Measurements from ENCODE around the gene EIF2B5.

The EIF2B5 gene

DNA sequence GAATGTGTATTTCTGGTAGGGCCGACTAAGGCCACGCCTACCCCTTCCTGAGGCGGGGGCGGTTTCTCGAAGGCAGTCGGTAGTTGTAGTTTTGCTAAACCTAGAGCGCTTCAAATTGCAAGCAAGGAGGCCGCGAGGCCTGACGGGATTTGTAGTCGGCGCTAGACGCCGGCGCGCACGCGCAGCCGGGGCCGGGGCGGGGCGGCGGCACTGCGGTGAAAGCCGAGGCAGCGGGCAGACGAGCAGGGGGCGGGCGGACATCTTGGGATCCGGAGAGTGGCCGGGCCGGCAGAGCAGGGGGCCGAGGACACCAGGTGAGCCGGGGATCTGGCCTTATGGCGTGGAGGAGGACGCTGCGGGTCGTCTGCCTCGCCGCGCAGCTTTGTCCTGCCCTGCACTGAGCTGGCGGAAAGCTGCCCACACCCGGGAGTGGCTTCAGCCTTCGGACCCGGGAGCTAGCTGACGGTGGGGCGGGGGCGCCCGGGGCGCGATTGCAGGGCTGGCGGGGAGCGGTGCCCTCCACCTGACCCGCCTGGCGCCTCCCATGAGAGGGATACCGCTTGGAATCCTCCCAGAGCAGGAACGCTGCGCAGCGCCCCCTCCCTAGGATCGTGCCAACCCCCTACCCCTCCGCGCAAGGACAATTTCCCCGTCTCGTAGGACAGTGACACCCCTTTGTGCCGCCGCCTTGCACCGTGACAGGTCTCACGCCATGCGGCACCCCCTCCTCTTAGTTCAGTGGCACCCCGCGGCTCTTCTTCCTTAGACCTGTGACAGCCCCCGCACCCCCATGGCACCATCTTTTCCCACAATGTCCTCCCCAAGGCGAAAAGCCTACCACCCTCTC is 39.7 kb downstream of the EIF2B5 start, which contains the start of gene AP2M1:
AP2M1 (plus strand) TSS at position 210 of the 847 bp plus-strand sequence. CDS start 2,139 bp downstream, outside the sequence.
- DNase-seq (ENCODE audit: low read depth) = peak; percentile 99

- no peak for DNase-seq (ENCODE audit: low read depth)
These were observed 40.3 kb downstream of the EIF2B5 start for GRCh38 chr3:184175506-184175905.

GRCh38 chr3:184175981-184176376 is 40.8 kb downstream of the EIF2B5 start:
- peak; percentile 21 for DNase-seq (ENCODE audit: low read depth)

DNA sequence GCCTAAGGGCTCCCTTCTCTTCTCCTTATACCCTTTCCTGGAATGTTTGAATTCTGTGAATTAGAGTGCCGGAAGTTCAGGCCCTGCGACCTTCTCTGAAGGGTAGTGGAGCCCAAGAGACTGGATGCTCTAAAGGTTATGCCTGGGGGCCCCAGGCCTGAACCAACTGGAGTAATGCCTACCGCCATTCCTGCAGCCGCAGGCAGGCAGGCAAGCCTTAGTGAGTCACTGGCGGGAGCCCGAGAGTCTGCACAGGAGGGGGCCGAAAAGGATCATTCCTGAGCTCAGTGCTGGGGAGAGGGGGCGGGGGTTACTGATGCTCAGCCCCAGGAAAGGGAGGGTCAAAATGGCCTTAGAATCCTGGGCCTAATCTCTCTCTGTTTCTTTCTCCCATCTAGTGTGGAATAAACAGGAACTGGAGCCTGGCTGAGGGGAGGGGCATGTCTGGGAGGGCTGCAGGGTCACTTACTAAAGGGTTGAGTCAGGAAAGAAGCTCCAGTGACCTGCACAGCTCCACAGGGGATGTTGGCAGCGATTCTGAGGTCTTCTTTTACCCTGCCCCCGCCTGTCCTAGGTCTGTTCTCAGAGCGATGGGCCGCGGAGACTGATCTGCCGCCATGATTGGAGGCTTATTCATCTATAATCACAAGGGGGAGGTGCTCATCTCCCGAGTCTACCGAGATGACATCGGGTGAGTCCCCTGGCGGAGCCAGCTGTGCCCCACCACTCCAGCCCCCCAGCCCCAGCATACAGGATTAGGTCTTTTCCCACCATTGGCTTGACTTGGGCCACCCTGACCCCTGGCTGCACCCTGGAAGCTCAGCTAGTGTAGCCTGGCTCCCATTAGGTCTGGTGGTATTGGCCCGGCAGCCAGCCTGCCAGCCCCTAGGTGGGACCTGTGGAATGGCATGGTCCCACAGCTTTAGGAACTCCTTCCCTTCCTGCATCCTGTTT is 41.5 kb downstream of the EIF2B5 start:
- DNase-seq (ENCODE audit: low read depth) = peak; percentile 91

- DNase-seq (ENCODE audit: low read depth) = peak; percentile 44
These were observed 42.2 kb downstream of the EIF2B5 start for GRCh38 chr3:184177331-184177731.

DNA sequence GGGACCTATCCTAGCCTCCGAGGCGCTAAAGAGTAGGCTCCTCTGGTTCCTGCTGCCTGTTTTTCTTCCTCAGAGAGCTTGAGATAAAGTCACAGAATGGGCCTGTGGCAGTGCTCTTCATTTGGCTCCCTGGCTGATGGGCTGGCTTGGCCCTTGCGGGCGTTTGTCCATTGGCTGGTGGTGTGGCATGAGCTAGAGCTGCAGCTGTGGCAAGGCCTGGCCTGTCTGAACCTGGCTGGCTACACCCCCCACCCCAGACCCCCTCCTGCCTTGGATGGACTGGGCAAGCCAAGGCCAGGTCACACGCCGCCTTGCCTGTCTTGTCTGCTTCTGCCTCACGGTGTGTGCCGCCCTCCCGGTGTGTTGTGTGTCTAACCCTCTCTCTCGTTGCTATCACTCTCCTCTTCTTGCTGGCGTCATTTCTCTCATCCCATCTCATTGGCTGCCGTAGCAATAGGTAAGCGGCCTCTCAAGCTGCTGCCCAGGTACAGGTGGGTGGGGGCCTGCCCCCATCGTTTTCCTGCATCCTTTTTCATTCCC is 42.7 kb downstream of the EIF2B5 start:
- DNase-seq (ENCODE audit: low read depth) = no peak

- DNase-seq (ENCODE audit: low read depth) = no peak
These were observed 43.5 kb downstream of the EIF2B5 start for GRCh38 chr3:184178521-184179138.

- peak; percentile 25 for DNase-seq (ENCODE audit: low read depth)
These were observed 45.0 kb downstream of the EIF2B5 start for GRCh38 chr3:184180165-184180564.

DNA sequence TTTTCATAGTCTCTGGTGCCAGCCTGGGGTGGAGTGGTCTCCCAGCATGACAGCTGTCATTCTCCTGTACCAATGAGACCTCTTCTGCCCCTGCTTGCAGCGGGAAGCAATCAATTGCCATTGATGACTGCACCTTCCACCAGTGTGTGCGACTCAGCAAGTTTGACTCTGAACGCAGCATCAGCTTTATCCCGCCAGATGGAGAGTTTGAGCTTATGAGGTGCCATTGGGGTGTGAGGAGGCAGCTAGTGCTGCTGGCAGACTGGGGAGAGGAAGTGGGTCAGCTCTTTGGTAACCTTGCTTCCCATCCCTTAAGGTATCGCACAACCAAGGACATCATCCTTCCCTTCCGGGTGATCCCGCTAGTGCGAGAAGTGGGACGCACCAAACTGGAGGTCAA is 46.4 kb downstream of the EIF2B5 start:
- DNase-seq (ENCODE audit: low read depth) = no peak

DNA sequence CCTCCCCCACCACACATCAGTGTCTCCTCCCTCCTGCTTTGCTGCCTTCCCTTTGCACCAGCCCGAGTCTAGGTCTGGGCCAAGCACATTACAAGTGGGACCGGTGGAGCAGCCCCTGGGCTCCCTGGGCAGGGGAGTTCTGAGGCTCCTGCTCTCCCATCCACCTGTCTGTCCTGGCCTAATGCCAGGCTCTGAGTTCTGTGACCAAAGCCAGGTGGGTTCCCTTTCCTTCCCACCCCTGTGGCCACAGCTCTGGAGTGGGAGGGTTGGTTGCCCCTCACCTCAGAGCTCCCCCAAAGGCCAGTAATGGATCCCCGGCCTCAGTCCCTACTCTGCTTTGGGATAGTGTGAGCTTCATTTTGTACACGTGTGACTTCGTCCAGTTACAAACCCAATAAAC is 48.5 kb downstream of the EIF2B5 start:
- no peak for DNase-seq (ENCODE audit: low read depth)

DNA sequence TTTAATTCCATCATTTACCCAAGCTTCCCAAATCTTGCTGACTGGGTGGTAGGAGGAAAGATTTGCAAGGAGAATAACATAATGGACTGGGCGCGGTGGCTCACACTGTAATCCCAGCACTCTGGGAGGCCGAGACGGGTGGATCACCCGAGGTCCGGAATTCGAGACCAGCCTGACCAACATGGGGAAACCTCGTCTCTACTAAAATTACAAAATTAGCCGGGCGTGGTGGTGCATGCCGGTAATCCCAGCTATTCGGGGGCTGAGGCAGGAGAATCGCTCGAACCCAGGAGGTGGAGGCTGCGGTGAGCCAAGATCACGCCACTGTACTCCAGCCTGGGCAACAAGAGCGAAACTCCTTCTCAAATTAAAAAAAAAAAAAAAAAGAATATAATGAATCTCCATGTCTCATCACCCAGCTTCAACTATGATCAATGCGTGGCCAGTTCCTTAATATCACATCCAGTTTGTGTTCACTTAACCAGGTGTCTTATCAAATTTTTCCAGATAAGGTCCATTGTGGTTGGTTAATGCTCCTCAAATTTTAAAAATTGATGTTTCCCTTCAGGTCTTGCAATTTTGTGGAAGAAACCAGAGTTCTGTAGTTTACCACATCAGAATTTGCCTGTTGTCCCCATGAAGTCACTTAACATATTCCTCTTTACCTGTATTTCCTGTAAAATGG is 49.5 kb downstream of the EIF2B5 start:
- DNase-seq (ENCODE audit: low read depth) = no peak

- peak; percentile 98 for DNase-seq (ENCODE audit: low read depth)
These were observed 50.5 kb downstream of the EIF2B5 start for GRCh38 chr3:184185461-184186183.

DNA sequence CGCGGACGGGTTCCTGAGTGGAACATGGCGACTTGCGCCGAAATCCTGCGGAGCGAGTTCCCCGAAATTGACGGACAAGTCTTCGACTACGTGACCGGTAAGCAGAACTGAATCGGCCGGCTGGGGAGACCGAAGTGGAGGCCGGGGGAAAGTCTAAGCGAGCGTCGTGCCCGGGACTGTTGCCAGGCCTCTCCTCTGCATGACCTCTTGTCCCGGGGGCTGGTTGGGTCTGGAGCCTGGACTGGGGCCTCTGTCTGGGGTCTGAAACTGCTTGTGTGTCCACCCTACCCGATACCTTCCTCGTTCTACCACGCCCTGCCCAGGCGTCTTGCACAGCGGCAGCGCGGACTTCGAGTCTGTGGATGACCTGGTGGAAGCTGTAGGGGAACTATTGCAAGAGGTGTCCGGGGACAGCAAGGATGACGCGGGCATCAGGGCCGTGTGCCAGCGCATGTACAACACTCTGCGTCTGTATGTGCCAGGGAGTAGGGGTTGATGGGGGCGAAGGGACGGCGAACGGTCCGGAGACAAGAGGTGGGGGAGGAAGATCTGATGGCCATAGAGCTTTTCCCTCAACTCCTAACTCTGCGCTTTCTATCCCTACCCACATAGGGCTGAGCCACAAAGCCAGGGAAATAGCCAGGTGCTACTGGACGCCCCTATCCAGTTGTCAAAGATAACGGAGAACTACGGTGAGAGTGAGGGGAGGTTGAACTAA is 51.2 kb downstream of the EIF2B5 start, which contains the start of gene ABCF3:
ABCF3 (plus strand) TSS at position 16 of the 718 bp plus-strand sequence; CDS start at position 25, 9 bp downstream.
- peak; percentile 76 for DNase-seq (ENCODE audit: low read depth)

DNA sequence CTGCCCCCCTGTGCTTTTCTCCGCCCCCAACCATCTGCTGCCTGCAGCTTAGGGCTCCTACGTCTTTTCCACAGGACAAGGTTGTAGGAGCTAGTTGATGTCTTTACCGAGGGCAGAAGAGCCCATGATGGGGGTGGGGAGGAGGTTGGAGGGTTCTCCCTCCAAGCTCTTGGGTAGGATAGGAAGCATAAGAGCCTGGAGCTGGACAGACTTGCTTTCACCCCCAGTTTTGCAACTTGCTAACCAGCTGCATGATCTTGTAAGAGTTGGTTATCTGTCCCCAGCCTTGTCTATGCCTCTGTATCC is 51.7 kb downstream of the EIF2B5 start:
- DNase-seq (ENCODE audit: low read depth) = no peak

DNA sequence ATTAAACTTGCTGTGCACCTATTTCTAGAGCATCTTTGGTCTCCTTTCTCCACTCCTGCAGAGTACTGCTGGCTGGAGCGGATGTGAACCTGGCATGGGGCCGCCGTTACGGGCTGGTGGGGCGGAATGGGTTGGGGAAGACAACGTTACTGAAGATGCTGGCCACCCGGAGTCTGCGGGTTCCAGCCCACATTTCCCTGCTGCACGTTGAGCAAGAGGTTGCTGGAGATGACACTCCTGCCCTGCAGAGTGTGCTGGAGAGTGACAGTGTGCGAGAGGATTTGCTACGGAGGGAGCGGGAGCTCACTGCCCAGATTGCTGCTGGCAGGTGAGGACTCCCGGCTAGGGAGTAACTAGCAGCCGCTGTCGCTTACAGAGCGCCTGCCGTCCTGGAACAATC is 52.9 kb downstream of the EIF2B5 start:
- no peak for DNase-seq (ENCODE audit: low read depth)

DNA sequence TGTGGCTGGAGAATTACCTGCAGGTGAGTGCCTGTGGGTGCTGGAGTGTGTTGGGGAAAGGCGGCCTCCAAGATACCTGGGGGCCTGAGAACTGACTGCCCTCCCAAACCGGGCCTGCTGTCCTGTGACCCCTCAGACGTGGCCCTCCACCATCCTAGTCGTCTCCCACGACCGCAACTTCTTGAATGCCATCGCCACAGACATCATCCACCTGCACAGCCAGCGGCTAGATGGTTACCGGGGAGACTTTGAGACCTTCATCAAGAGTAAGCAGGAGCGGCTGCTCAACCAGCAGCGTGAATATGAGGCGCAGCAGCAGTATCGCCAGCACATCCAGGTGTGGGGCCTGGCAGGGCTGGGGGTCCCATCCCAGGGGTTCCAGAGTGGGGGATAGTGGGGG is 54.3 kb downstream of the EIF2B5 start:
- DNase-seq (ENCODE audit: low read depth) = no peak

DNA sequence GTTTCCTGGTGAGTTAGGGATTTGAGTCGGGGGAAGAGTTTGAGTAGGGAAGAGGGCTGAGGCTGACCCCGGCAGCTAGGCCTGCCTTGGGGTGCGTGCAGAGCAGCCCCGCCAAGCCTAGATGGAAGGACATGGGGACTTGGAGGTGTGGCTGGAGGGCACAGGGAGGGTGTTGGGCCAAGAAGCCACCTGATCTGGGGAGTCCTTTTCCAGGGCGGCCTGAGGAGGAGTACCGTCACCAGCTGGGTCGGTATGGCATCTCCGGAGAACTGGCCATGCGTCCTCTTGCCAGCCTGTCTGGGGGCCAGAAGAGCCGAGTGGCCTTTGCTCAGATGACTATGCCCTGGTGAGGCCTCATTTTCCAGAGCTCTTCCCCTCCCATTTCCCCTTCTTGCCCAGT is 57.7 kb downstream of the EIF2B5 start:
- no peak for DNase-seq (ENCODE audit: low read depth)

DNA sequence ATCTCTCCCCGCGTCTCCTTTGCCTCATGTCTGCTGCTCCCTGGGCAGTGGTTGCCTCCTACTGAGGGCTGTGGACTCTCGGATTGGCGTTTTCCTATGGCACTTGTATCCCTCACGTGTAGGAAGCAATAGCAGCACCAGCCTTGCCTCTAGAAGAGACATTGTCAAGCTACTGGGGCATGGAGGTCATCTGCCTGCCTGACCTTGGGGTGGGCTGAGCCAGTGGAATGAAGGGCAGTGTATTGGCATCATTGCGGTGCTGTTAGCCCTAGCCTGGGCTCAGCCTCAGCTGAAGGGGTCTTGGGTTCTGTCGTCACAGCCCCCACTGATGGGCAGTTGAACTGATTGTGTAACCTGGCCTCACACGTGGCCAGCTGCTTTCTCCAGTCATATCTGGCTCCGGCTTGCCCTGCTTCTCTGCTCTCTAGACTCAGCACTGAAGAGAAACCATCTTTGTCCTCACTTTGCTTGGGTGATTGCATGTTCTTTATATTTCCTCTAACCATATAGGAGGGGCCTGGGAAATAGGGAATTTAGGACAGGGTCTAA is 58.9 kb downstream of the EIF2B5 start:
- DNase-seq (ENCODE audit: low read depth) = no peak

Measured in fibroblast of gingiva (primary cell).